Vagina (tissue), 2 donors: ENCODE results near the gene ZNF30.

ENCODE experiments used
- CTCF ChIP-seq, 3 experiments: fragments of 450-650 bp in 2 of 3; fragments of 200-600 bp in 1 of 3; sonication (generic) in 1 of 3; IDR thresholded peaks; one replicate each; pipeline ENCODE4 v1.5.1; 2017 to 2019; ENCODE audit warnings: antibody characterized with exemption in 3 of 3, mild to moderate bottlenecking in 2 of 3, moderate library complexity in 2 of 3
- POLR2A ChIP-seq, 2 donors: fragments of 450-650 bp; IDR thresholded peaks; one replicate each; pipeline ENCODE4 v1.6.1; 2017; ENCODE audit warnings: antibody characterized with exemption in 2 of 2, mild to moderate bottlenecking in 2 of 2, moderate library complexity in 2 of 2
- POLR2AphosphoS5 ChIP-seq, 2 donors: sonication (generic); formaldehyde crosslinking; IDR thresholded peaks; one replicate each; pipeline ENCODE4 v1.9.0; 2017; ENCODE audit warnings: antibody characterized with exemption in 2 of 2, mild to moderate bottlenecking in 2 of 2, low read depth in 1 of 2; ENCODE audit not compliant: insufficient read depth in 1 of 2

- TF ChIP-seq POLR2A (IDR thresholded peaks at IDR 0.05): no peak
- no peak for TF ChIP-seq CTCF (IDR thresholded peaks at IDR 0.05)
- TF ChIP-seq POLR2AphosphoS5 (IDR thresholded peaks at IDR 0.05; ENCODE audit: insufficient read depth in 1 of 2, low read depth in 1 of 2): no peak
Observed at GRCh38 chr19:34932494-34932893, 5.8 kb downstream of the ZNF30 start.
